ENCODE results near the gene TMX3.

Gene TMX3, protein sequence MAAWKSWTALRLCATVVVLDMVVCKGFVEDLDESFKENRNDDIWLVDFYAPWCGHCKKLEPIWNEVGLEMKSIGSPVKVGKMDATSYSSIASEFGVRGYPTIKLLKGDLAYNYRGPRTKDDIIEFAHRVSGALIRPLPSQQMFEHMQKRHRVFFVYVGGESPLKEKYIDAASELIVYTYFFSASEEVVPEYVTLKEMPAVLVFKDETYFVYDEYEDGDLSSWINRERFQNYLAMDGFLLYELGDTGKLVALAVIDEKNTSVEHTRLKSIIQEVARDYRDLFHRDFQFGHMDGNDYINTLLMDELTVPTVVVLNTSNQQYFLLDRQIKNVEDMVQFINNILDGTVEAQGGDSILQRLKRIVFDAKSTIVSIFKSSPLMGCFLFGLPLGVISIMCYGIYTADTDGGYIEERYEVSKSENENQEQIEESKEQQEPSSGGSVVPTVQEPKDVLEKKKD

DNA sequence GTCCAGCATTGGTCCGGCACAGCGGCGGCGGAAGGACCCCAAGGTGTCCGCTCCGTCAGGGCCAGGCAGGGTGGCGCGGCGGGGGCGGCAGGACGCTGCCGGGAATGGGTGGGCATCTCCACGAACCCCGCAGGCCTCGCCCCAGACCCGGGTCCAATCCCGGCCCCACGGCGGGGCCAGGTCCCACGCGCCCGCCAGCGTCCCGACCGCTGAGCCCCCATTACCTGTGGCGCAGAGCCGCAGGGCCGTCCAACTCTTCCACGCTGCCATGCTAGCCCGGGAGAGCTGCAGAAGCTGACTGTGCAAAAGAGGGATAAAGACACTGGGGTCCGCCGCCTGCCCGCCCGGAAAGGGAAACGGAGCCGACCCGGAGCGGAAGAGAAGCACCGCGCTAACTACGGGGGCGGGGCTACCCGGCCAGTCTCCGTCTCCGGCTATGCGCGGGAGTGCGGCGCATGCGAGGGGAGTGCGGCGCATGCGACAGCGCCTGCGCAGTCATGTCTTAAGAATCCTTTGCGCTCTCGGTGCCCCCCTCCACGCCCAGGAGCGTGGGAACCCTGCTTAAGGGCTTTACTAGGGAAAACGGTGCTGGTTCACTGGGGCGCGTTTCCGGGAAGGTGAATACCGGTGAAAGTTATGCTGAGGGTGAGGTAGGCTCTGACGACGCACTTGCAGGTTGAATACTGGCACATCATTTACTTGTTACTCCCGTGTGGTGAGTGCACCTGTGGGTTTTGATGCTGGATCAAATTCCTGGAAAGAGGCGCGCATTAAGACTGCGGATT, at the start of gene TMX3:
Gene TMX3, minus strand, starts transcription at position 397 of the 785 bp plus-strand sequence. Its CDS starts 127 bp downstream, at position 270.
- peak; percentile 93 for DNase-seq

DNA sequence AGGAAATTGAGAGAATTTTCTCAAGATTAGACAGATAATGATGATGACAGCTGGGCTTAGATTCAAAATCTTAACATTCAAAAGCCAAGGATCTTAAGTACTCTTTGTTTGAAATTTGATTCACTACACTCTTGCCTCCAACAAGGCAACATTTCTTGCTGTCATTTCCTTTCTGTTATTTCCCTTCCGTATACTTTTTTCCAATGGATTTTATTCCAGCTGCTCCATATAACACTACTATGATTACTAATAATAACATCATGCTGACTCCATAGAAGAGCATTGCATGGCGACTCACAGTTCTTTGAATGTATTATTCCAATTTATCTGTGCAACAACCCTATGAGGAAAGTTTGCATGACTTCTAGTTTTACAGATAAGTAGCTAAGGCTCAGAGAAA, 49.1 kb upstream of the TMX3 start:
- DNase-seq, result no peak

DNA sequence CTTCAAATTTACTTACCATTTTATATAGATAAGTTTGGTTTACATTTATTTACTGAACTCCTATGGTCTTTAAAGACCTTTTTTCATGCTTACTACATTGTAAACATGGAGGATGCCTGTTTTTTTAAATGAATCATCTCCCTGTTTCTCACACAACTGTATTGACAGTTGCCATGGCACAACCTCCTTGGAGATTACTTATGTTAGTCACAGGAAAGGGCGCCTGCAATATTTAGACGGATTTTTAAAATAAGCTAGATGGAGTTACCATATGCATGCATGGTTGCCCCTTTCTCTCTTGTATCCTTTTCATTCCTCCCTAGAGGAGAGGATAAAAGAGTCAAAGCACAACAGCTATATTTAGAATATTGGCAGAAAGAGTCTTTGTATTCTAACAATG, 48.2 kb upstream of the TMX3 start:
- no peak for DNase-seq

DNA sequence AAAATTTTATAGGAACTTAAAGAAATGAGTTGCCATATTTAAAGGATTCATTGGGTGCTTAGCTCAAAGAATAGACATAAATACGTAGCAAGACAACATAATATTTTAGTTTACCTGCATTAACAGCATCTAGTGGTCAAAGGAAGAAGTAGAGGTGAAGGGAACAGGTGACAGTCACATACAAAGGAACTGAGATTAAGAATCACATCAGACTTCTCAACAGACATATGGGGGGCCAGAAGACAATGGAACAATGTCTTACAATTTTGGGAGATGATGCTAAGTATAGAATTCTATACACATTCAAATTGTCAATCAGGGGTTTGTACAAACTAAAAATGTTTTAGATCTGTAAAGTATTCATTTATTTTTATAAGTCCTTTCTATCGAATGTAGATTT, 44.4 kb upstream of the TMX3 start:
- no peak for DNase-seq

DNA sequence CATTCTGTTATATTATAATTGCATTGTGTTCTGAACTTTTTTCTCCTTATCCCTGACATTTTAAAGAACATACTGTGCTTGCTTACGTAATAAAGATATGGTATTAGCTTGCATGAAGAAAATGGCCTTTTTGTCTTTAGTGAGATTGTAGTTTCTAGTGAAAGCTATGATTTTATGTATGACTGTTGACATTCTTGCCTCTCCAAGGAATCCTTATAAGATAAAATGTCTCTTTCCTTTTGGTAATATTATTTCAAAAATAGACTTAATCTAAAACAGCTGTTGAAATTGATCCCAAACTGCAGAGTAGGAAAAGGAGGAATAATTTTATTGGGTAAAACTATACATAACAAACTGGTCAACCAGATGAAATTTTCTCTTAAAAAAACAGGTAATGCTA, 42.2 kb upstream of the TMX3 start:
- DNase-seq, result no peak

DNA sequence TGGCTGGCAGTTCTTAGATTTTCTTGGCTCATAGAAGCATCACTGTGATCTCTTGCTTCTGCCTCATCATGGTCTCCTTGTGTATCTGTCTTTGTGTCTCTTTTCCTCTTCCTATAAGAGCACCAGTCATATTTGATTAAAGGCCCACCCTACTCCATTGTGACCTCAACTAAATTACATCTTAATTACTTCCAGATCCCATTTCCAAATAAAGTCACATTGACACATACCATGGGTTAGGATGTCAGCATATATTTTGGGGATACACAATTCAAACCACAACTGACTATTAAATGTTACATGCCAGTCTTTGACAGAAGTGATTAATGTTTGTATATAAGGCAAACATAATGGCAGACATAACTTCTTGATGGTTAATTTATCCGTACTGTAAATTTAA, 27.3 kb upstream of the TMX3 start:
- DNase-seq, result no peak

DNA sequence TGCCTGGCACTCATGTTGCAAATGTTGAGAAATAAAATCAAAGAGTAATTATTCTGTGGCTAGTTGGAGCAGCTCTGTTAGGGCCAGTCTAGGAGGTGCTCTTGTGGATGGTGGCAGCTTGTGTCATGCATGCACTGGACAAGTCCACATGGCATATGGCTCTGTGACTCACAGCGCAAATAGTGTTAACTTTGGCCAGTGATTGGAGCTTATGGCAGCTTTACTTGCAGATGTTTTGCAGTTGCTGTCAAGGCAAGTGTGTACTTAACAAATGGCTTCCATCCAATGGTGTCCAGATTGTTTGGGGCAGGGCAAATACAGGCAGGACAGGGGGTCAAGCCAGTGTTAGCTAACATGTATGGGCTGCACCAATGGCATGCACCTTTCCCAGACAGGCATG, 26.1 kb upstream of the TMX3 start:
- no peak for DNase-seq

DNA sequence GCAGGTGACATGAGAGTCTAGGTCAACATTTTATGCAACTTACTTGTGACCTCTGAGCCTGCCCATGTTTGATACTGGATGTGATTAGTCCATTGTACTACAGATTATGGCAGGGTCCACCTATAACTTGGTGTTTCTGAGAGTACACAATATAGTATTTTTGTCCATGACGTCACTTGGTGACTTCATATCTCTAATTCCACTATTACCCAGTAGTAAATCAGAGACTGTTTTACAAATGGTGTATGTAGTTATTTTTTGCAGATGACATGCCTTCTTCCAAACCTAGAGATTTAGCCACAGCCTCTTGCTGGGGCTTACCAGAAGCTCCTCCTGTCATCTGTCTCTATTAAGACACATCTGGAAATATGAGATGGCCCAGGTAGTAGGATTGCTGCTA, 24.6 kb upstream of the TMX3 start:
- no peak for DNase-seq

DNA sequence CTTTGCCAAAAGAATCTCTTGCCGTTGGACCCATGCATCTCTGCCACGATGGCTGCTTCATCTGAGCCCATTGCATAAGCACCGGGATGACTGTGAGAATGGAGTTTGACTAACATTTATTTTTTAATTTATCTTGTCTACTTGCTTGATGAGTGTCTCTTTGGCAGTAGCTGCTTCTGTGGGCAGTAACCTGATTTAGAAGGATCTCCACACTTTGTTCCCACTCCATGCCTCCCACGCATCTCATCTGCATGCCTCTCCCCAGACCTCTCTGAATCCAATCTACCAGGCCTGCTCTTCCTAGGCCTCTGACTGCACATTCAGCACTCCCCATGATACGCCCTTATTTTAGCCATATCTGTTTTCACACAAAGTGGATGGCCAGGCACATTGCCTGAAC, 23.7 kb upstream of the TMX3 start:
- DNase-seq, result no peak

DNA sequence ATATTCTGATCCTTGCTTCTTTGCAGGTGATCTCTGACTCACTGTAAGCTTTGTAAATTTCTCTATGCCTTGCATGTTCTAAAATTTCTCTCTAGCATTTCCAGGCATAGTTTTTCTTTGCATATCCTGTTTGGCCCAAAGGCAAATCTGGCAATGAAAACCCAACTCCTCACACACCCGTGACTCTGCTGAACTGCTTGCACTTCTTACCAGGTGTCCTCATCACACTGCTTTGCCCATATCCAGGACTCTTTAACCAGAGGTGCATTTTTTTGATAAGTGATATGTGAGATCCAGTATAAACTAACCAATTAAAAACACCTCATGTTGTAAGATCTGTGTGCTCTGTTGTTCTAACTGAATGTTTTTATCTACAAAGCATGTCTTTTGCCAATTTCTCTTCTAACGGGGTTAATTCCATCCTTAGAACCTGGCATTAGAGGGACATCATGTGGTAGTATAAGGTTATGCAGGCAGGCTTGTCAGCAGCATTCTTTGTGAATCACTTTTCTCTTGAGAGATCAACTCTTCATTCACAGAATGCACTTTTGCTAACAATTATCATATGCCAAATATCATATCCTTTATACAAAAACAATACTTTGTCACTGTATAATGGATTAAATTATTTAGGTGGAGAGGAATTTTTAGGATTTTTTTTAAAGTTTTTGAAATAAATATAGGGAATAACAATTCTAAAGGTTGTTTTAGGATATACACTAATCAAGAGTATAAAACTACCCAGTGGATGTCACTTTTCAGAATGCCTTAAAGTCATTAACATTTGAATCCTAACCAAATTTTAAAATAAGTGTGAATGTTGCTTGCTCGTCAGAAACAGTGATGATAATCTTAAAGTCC, 20.8 kb upstream of the TMX3 start:
- no peak for DNase-seq

DNA sequence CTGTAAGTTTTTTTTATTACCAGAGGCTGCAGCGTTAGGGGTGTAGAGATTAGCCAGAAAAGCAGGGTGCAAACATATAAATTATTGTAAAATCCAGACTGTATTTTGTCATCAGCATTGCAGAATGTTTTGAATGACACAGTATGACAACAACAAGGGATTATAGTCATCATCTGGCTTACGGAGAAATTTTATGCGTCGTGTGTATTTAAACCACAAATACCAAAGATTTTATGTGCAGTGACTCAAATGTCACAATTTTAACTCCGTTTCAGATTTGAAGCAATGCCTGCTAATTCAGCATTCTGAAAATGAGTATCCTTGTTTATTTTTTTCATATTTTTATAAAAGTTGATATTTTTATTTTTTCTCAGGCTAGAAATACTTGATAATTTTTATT, 19.4 kb upstream of the TMX3 start:
- DNase-seq, result no peak

DNA sequence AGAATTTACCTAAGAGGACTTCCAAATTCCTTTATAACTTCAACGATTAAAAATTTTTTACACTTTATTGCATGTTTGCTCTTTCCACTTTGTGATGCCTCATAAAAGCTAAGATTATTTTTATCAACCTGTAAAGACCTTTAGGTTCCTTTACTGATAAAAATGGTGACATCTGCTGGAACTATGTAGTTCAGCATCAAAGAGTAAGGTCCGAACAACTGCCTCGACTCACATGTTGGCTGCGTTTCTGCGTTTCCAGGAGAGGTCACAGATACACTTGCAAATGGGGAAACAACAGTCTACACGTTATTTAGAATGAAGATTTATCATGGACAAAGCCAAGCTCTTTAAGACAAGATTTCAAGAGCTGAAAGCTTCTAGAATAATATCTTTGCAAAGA, 18.8 kb upstream of the TMX3 start:
- DNase-seq, result no peak

DNA sequence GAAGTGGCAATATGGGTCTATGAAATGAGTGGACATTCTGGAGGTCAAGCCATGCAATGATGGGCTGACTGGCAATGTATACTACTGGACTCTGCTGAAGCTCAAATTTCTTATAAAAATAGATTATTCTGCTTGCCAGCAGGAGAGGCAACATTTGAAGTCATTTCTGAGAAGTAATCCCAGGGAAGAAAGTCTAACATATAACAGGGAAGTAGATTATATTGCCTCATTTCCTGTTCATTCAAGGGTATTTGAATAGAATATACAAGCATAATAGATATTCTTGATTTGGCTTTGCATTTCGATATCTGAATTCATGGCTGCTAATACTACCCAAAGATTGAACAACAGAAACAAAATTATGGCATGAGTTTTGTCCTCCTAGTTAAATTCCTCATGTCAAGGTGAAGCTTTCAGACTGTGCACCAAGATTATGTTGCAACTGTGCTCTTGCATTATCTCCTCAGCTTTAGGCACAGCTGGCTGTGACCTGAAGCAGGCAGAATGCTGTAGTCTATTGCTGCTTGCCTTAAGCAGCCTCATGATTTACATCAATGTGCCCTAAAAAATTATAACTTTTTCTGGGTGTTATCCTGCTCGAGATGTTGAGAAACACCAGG, 13.3 kb upstream of the TMX3 start:
- no peak for DNase-seq

DNA sequence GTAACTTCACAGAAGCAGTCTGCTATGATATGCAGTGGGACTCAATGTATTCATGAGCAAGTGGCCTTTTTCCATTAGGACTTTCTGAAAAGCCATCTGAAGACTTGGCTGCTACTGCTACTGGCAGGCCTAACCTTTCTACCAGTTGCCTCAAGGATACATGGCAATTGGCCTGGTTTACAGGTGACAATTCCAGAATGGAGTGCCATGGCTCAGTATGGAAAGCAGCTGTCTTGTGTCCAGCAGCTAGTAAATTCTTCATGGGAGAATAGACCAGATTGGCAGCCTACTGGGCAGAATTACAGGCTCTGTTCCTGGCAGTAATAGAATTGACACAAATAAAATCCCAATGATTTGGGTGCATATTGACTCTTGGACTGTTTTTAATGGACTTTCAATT, 12.6 kb upstream of the TMX3 start:
- no peak for DNase-seq

DNA sequence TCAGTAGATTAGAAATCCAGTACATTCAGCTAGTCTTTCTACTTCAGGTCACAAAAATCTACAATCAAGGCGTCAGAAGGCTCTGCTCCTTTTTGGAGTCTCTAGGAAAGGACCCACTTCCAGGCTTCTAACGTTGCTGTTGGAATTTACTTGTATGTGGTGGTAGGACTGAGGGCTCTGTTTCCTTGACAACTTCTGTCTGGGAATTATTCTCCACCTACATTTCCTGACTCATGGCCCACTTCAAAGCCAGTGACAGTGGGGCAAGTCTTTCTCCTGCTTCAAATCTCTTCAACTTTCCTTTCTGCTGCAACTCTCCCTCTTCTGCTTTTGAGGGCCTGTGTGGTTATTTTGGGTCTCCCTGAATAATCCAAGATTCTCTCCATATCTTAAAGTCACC, 10.4 kb upstream of the TMX3 start:
- no peak for DNase-seq

DNA sequence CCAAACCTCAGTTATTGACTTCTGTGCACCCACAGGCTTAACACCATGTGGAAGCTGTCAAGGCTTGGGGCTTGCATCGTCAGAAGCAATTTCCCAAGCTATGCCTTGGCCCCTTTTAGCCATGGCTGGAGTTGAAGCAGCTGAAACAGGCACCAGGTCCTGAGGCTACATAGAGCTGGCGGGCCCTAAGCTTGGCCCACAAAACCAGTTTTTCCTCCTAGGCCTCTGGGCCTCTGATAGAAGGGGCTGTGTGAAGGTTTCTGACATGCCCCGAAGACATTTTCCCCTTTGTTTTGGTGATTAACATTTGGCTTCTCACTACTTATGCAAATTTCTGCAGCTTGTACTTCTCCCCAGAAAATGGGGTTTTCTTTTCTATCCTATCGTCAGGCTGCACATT, 9.1 kb upstream of the TMX3 start:
- no peak for DNase-seq

DNA sequence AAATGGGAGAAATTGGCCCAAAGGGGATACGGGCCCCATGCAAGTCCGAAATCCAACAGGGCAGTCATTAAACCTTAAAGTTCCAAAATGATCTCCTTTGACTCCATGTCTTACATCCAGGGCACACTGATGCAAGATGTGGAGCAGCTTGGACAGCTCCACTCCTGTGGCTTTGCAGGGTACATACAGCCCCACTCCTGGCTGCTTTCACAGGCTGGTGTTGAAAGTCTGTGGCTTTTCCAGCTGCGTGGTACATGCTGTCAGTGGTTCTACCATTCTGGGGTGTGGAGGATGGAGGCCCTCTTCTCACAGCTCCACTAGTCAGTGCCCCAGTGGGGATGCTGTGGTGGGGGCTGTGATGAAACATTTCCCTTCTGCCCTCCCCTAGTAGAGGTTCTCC, 8.6 kb upstream of the TMX3 start:
- no peak for DNase-seq

DNA sequence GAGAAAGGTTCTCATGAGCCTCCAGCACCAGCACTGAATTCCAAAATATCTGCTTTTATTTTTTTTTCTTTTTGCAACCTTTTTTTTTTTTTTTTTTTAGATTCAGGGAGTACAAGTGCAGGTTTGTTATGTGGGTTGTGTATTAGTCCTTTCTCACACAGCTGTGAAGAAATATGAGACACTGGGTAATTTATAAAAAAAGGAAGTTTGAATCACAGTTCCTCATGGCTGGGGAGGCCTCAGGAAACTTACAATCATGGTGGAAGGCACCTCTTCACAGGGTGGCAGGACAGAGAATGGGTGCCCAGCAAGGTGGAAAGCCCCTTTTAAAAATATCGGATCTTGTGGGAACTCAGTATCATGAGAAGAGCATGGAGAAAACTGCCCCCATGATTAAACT, 7.9 kb upstream of the TMX3 start:
- no peak for DNase-seq

DNA sequence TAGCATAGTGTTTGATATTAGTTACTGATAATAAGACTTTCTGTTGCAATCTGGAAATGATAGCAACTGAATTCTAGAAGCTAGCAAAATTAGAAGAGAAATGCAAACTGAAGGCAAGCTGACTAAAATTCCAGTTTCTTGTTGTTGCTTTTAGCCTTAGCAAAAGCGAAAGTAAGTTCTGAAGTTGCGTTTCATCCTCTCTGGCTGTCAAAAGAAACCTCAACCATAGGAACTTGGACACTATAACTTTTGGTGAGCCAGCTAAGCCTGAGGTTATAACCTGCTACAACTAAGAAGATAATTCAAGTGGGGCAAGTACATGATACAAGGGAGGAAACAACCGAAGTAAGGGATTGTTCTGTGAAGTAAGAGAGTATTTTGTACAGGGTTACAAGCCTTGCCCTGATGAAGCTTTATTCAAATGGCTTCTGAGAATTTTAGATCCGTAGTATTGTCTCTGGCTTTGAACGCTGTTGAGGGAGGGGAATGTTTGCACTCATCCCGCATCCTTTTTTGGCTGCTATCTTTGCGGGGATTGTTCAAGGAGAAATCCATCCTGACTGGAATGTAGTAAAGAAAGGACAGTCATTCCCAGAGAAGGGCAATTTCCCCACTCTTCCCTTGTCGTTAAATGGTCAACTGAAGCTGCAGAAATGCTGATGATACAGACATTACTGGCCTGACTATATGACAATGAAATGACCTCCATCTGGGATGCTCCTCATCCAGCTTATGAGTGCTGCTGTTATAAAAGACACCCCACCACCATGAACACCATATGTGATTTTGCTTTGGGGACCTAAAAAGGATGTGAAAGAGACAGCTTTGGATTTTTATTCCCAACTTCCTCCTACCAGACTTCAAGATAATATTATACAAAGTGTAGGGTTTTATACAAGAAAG, 7.0 kb upstream of the TMX3 start:
- no peak for DNase-seq

DNA sequence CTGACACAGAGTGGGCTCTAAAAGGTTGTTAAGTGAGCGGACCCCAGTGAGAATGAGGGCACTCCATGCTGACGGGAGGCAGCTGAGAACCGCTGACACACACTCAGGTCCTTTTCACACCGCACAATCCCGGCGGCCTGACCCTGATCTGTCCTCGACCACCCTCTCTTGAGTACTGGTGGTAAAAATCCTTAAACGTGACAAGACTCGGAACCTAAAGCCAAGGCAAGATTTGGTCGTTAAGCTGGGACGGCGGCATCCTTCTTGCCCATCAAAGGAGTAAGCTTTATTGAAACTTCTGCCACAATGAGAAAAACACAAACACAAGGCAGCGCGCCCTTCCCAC, 569 bp downstream of the TMX3 start:
- DNase-seq, result no peak

DNA sequence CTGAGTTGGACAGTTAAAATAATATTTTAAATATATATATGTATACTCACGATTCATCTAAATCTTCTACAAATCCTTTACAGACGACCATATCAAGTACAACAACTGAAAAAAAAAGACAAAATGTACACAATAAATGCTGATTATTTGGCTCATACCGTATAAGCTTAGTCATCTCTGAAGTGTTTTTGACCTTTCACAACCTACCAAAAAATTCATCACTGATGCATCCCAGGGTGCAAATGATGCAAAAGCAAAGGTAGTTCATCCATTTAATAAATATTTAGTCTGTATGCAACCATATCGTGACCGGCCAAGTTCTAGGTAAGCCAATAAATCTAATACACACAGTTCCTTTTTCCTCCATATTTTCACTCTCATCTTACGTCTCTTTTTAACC, 1.1 kb downstream of the TMX3 start:
- no peak for DNase-seq

DNA sequence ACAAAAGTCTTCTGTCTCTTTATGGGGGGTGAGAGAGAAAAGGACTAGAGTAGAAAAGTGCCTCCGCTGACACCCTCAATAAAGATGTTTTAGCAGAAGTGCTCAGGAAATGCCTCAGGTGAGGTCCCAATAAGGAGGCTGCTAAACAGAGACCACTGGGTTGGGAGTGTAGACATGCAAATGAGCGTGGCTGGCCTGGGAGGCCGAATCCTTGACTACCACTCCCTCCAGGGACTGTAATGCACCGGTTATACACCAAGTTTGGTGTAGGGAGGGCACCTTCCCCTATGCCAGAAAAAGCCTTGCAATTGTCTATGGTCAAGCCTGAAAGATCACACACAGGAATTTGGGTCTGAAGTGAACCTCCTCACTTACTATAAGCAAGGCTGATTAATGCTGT, 1.8 kb downstream of the TMX3 start:
- DNase-seq, result no peak

All from stimulated activated CD8-positive, alpha-beta memory T cell treated with anti-CD3 and anti-CD28 coated beads, Interleukin-4, amount 100 ng/mL, for 48 hours (primary cell).